ENCODE results near the gene TMEM89.

TMEM89 gene

GRCh38 chr3:48591436-48591835 lies 30.1 kb downstream of the TMEM89 start:
- TF ChIP-seq CTCF (IDR thresholded peaks at IDR 0.05), result no peak
- DNase-seq, result no peak
- H3K9me3 ChIP-seq, result no peaks in the 10 kb centered on the region
- no peak overlapping the region for H3K4me3 ChIP-seq
- H3K27me3 ChIP-seq, result peaks cover 0 to 6% of the 10 kb centered on the region in 2 donors
- H3K27ac ChIP-seq, result no peak overlapping the region
- intact Hi-C loops (cut with DNase I; ENCODE audit: low total_unique reads), result loop anchor here (5.0 kb wide), 1 partner anchor 34 kb away; the partner anchor contains the start of gene PFKFB4
- H3K4me1 ChIP-seq, result peaks cover 0 to 24% (median 22%) of the 10 kb centered on the region in 4 donors
- peaks cover 0 to 30% (median 0%) of the 10 kb centered on the region in 3 donors for H3K36me3 ChIP-seq

- Histone ChIP-seq H3K27me3 (no peaks in the 10 kb centered on the region), H3K9me3 (no peaks in the 10 kb centered on the region), H3K27ac (no peak overlapping the region), H3K36me3 (peaks cover 0 to 62% (median 5%) of the 10 kb centered on the region in 3 donors), H3K4me3 (no peak overlapping the region), H3K4me1 (no peaks in the 10 kb centered on the region)
- intact Hi-C loops (cut with DNase I; ENCODE audit: low total_unique reads), result no loop called here
- no peak for TF ChIP-seq CTCF (IDR thresholded peaks at IDR 0.05)
- DNase-seq, result no peak
Measured at GRCh38 chr3:48588230-48588629, 33.3 kb downstream of the TMEM89 start.

GRCh38 chr3:48587686-48588085 lies 33.9 kb downstream of the TMEM89 start:
- H3K27me3 ChIP-seq, result no peaks in the 10 kb centered on the region
- H3K9me3 ChIP-seq, result no peaks in the 10 kb centered on the region
- H3K4me3 ChIP-seq, result no peak overlapping the region
- intact Hi-C loops (cut with DNase I; ENCODE audit: low total_unique reads), result no loop called here
- no peak overlapping the region for H3K27ac ChIP-seq
- DNase-seq, result no peak
- TF ChIP-seq CTCF (IDR thresholded peaks at IDR 0.05), result no peak
- peaks cover 0 to 66% (median 5%) of the 10 kb centered on the region in 3 donors for H3K36me3 ChIP-seq
- H3K4me1 ChIP-seq, result no peaks in the 10 kb centered on the region

- peaks cover 0 to 74% (median 5%) of the 10 kb centered on the region in 3 donors for H3K36me3 ChIP-seq
Measured at GRCh38 chr3:48585411-48585810, 36.2 kb downstream of the TMEM89 start.

GRCh38 chr3:48584836-48585235 lies 36.7 kb downstream of the TMEM89 start:
- Histone ChIP-seq H3K27me3 (no peaks in the 10 kb centered on the region), H3K4me1 (no peaks in the 10 kb centered on the region), H3K4me3 (no peak overlapping the region), H3K27ac (no peak overlapping the region), H3K9me3 (no peaks in the 10 kb centered on the region), H3K36me3 (peaks cover 0 to 72% (median 5%) of the 10 kb centered on the region in 3 donors)
- no peak for TF ChIP-seq CTCF (IDR thresholded peaks at IDR 0.05)
- intact Hi-C loops (cut with DNase I; ENCODE audit: low total_unique reads), result no loop called here
- no peak for DNase-seq

More at GRCh38 chr3:48585411-48585810, 36.2 kb downstream of the TMEM89 start:
- no peak overlapping the region for H3K4me3 ChIP-seq
- DNase-seq, result no peak
- intact Hi-C loops (cut with DNase I; ENCODE audit: low total_unique reads), result no loop called here
- no peaks in the 10 kb centered on the region for H3K27me3 ChIP-seq
- no peaks in the 10 kb centered on the region for H3K4me1 ChIP-seq
- no peak for TF ChIP-seq CTCF (IDR thresholded peaks at IDR 0.05)
- H3K27ac ChIP-seq, result no peak overlapping the region
- H3K9me3 ChIP-seq, result no peaks in the 10 kb centered on the region
